IMR-90 (cell line): ENCODE measurements around the gene PRR12. TPM values are rescaled to one million over a fixed set of nuclear protein-coding genes. Genes with fewer than 3 reads are reported as not detected.
A peak's percentile ranks its signal among the peaks of the same experiment; 100 is the strongest.

Source experiments
- ATAC-seq: fragments of 200-7000 bp; cut with Tn5 transposase; 2 replicates; pipeline ENCODE4 v1.9.1; 2020; ENCODE audit warnings: low read depth, mild to moderate bottlenecking, moderate library complexity
- BruUV-seq: library from RNA; stranded (reverse); fragments of 400-500 nt; replicated peaks from 2 replicates; lab custom pipeline; 2021; lab: Mats Ljungman, UMichigan
- CTCF ChIA-PET: fragments of 300-600 bp; formaldehyde crosslinking; extraction: SDS; loops from one replicate; lab custom pipeline; 2021; ENCODE audit warnings: antibody characterized with exemption; lab: Yijun Ruan, JAX
- POLR2A ChIA-PET: fragments of 300-600 bp; sonication (Branson Sonifier 250); formaldehyde crosslinking; loops from one replicate; lab custom pipeline; 2022; ENCODE audit warnings: antibody characterized with exemption; ENCODE audit not compliant: unreplicated experiment; lab: Charles Lee
- DNase-seq: peaks from one replicate; pipeline ENCODE4 v3.0.0; 2013
- H2AFZ ChIP-seq: replicated peaks from 2 replicates; pipeline ENCODE3; 2013; ENCODE audit warnings: low read length, mild to moderate bottlenecking; ENCODE audit not compliant: poor library complexity
- H2AK5ac ChIP-seq: 2 replicates; pipeline ENCODE4 v1.6.1; 2013; ENCODE audit warnings: low read depth, low read length, inconsistent platforms
- H2AK9ac ChIP-seq: replicated peaks from 2 replicates; pipeline ENCODE3; 2013; ENCODE audit warnings: mild to moderate bottlenecking, low read depth, low read length, moderate library complexity; ENCODE audit not compliant: poor library complexity
- H2BK120ac ChIP-seq: 2 replicates; pipeline ENCODE4 v1.6.1; 2013; ENCODE audit warnings: low read depth, low read length, inconsistent platforms
- H2BK15ac ChIP-seq: 3 replicates; pipeline ENCODE4 v1.6.1; 2013; ENCODE audit warnings: low read depth, low read length, inconsistent platforms
- H2BK20ac ChIP-seq: 2 replicates; pipeline ENCODE4 v1.6.1; 2013; ENCODE audit warnings: low read depth, mild to moderate bottlenecking, inconsistent platforms, low read length, moderate library complexity
- H2BK5ac ChIP-seq: 2 replicates; pipeline ENCODE4 v1.6.1; 2013; ENCODE audit warnings: mild to moderate bottlenecking, low read depth, low read length, inconsistent platforms; ENCODE audit not compliant: poor library complexity, severe bottlenecking
- H3K14ac ChIP-seq: replicated peaks from 2 replicates; pipeline ENCODE4 v1.6.1; 2013; ENCODE audit warnings: low read depth, low read length, inconsistent platforms
- H3K18ac ChIP-seq: 2 replicates; pipeline ENCODE4 v1.6.1; 2013; ENCODE audit warnings: low read depth, low read length, control low read depth
- H3K23ac ChIP-seq: 2 replicates; pipeline ENCODE4 v1.6.1; 2013; ENCODE audit warnings: low read depth, low read length, inconsistent platforms
- H3K27ac ChIP-seq: 2 replicates; pipeline ENCODE4 v1.5.1; 2013; ENCODE audit warnings: mild to moderate bottlenecking, control low read depth, low read length; ENCODE audit not compliant: insufficient read depth
- H3K27me3 ChIP-seq: 2 replicates; pipeline ENCODE4 v1.6.1; 2013; ENCODE audit warnings: low read length; ENCODE audit not compliant: control insufficient read depth, insufficient read depth
- H3K36me3 ChIP-seq: 2 replicates; pipeline ENCODE4 v1.6.1; 2013; ENCODE audit warnings: low read length, mixed read lengths; ENCODE audit not compliant: control insufficient read depth, insufficient read depth
- H3K4ac ChIP-seq: 2 replicates; pipeline ENCODE4 v1.6.1; 2013; ENCODE audit warnings: low read depth, low read length, inconsistent platforms
- H3K4me1 ChIP-seq: 2 replicates; pipeline ENCODE4 v1.6.1; 2013; ENCODE audit warnings: low read length, mixed read lengths; ENCODE audit not compliant: control insufficient read depth, insufficient read depth
- H3K4me2 ChIP-seq: 2 replicates; pipeline ENCODE4 v1.6.1; 2013; ENCODE audit warnings: low read depth, mild to moderate bottlenecking, control low read depth, low read length, moderate library complexity
- H3K4me3 ChIP-seq: 2 replicates; pipeline ENCODE4 v1.5.1; 2013; ENCODE audit warnings: low read depth, mild to moderate bottlenecking, control low read depth, low read length, moderate library complexity; ENCODE audit not compliant: insufficient read depth
- H3K56ac ChIP-seq: 2 replicates; pipeline ENCODE4 v1.6.1; 2013; ENCODE audit warnings: low read length, inconsistent platforms; ENCODE audit not compliant: insufficient read depth; ENCODE audit errors: extremely low read depth
- H3K79me1 ChIP-seq, 2 experiments: 2 replicates each; pipeline ENCODE4 v1.6.1; 2013; ENCODE audit warnings: low read length in 2 of 2, inconsistent platforms in 1 of 2, low read depth in 1 of 2
- H3K9ac ChIP-seq: 2 replicates; pipeline ENCODE4 v1.6.1; 2013; ENCODE audit warnings: low read depth, low read length, control low read depth
- H3K9me1 ChIP-seq: 2 replicates; pipeline ENCODE4 v1.6.1; 2013; ENCODE audit warnings: low read length, inconsistent platforms; ENCODE audit not compliant: insufficient read depth
- H3K9me3 ChIP-seq: 2 replicates; pipeline ENCODE4 v1.6.1; 2013; ENCODE audit warnings: low read length; ENCODE audit not compliant: control insufficient read depth, insufficient read depth
- H4K20me1 ChIP-seq: 2 replicates; pipeline ENCODE4 v1.6.1; 2013; ENCODE audit warnings: low read length, inconsistent platforms; ENCODE audit not compliant: insufficient read depth
- H4K5ac ChIP-seq: 2 replicates; pipeline ENCODE4 v1.6.1; 2013; ENCODE audit warnings: mild to moderate bottlenecking, low read depth, low read length, control low read depth
- H4K8ac ChIP-seq, 2 experiments: 2 replicates each; pipeline ENCODE4 v1.6.1; 2013; ENCODE audit warnings: low read depth in 2 of 2, low read length in 2 of 2, control low read depth in 1 of 2, inconsistent platforms in 1 of 2
- H4K91ac ChIP-seq: 2 replicates; pipeline ENCODE4 v1.6.1; 2013; ENCODE audit warnings: low read depth, low read length, inconsistent platforms; ENCODE audit not compliant: insufficient read depth
- BHLHE40 ChIP-seq: fragments of 150-350 bp; IDR thresholded peaks from 2 replicates; pipeline ENCODE4 v1.6.1; 2016; ENCODE audit warnings: mild to moderate bottlenecking, low read depth, low read length
- CEBPB ChIP-seq: IDR thresholded peaks from 2 replicates; pipeline ENCODE4 v1.6.1; 2012; ENCODE audit warnings: low read depth, low read length, improper control_type of control experiment
- CHD1 ChIP-seq: IDR thresholded peaks from 2 replicates; pipeline ENCODE4 v1.6.1; 2012; ENCODE audit warnings: low read depth, low read length, improper control_type of control experiment
- CTCF ChIP-seq: conservative IDR thresholded peaks from 2 replicates; pipeline ENCODE4 v1.5.1; 2012; ENCODE audit warnings: mild to moderate bottlenecking, low read depth, low read length, improper control_type of control experiment
- ELK1 ChIP-seq: fragments of 150-350 bp; IDR thresholded peaks from 2 replicates; pipeline ENCODE4 v1.6.1; 2016; ENCODE audit warnings: low read depth, mild to moderate bottlenecking, low read length, moderate library complexity, borderline replicate concordance
- FOS ChIP-seq: fragments of 150-350 bp; IDR thresholded peaks from 2 replicates; pipeline ENCODE4 v1.6.1; 2016; ENCODE audit warnings: low read depth, low read length
- MAFK ChIP-seq: IDR thresholded peaks from 2 replicates; pipeline ENCODE4 v1.6.1; 2012; ENCODE audit warnings: low read depth, low read length, improper control_type of control experiment
- MAZ ChIP-seq: IDR thresholded peaks from 2 replicates; pipeline ENCODE4 v1.6.1; 2012; ENCODE audit warnings: low read depth, mild to moderate bottlenecking, low read length, improper control_type of control experiment, moderate library complexity, borderline replicate concordance
- MXI1 ChIP-seq: IDR thresholded peaks from 2 replicates; pipeline ENCODE4 v1.6.1; 2012; ENCODE audit warnings: low read depth, mild to moderate bottlenecking, low read length, moderate library complexity, borderline replicate concordance
- NFE2L2 ChIP-seq: fragments of 150-350 bp; IDR thresholded peaks from 2 replicates; pipeline ENCODE4 v1.6.1; 2016; ENCODE audit warnings: low read depth, mild to moderate bottlenecking, low read length
- POLR2A ChIP-seq: IDR thresholded peaks from 2 replicates; pipeline ENCODE4 v1.6.1; 2012; ENCODE audit warnings: mild to moderate bottlenecking, low read depth, low read length
- RAD21 ChIP-seq: IDR thresholded peaks from 2 replicates; pipeline ENCODE4 v1.6.1; 2012; ENCODE audit warnings: low read length, improper control_type of control experiment
- RCOR1 ChIP-seq: IDR thresholded peaks from 2 replicates; pipeline ENCODE4 v1.6.1; 2012; ENCODE audit warnings: mild to moderate bottlenecking, low read length, improper control_type of control experiment; ENCODE audit not compliant: insufficient replicate concordance
- RFX5 ChIP-seq: IDR thresholded peaks from 2 replicates; pipeline ENCODE4 v1.8.0; 2012; ENCODE audit warnings: low read depth, mild to moderate bottlenecking, low read length, moderate library complexity
- SMC3 ChIP-seq: fragments of 150-350 bp; IDR thresholded peaks from 2 replicates; pipeline ENCODE4 v1.6.1; 2016; ENCODE audit warnings: low read depth, mild to moderate bottlenecking, antibody characterized with exemption, low read length, moderate library complexity
- USF2 ChIP-seq: fragments of 150-350 bp; IDR thresholded peaks from 2 replicates; pipeline ENCODE4 v1.6.1; 2017; ENCODE audit warnings: mild to moderate bottlenecking, antibody characterized with exemption, low read length, low read depth
- WGBS, 2 experiments: methylation state at CpG; one replicate each; pipeline versions ENCODE4 v1.1.5 to v1.1.7; 2013; ENCODE audit warnings: missing lambda C conversion rate in 2 of 2; ENCODE audit not compliant: insufficient read length in 1 of 2; ENCODE audit errors: extremely low coverage in 2 of 2; 5-methylcytosine and 5-hydroxymethylcytosine counted together
- dilution Hi-C: fragments of 300-500 bp; cut with HindIII; formaldehyde crosslinking; loops from one replicate; pipeline ENCODE4 v1.14.3; 2018; ENCODE audit warnings: low sequenced_read_pairs; ENCODE audit not compliant: unreplicated experiment
- in situ Hi-C: fragments of 300-500 bp; cut with MboI; formaldehyde crosslinking; loops from 3 replicates; pipeline ENCODE4 v1.14.3; 2019; ENCODE audit warnings: low sequenced_read_pairs, inconsistent platforms, mixed read lengths
- intact Hi-C: fragments of 100-400 bp; cut with micrococcal nuclease; formaldehyde crosslinking; loops from 2 replicates; pipeline ENCODE4 v1.10.0; 2022
- polyA plus RNA-seq, 3 experiments: library from polyadenylated mRNA; depleted of rRNA; stranded (reverse); fragments of >200 nt; gene quantifications; 2 replicates each; pipeline ENCODE4 v1.2.3, GENCODE V29; 2012; ENCODE audit warnings: low replicate concordance in 1 of 3
- total RNA-seq: library from RNA; depleted of rRNA; stranded (reverse); fragments of >200 nt; gene quantifications from 2 replicates; pipeline ENCODE4 v1.2.3, GENCODE V29; 2012

Gene PRR12
- total and polyA plus RNA-seq, 2 of the 4 experiments (the other 2 are of a cell fraction), result 0.36 to 4.1 TPM

- H2BK120ac ChIP-seq, result no peak overlapping the region
- H3K36me3 ChIP-seq, result no peaks in the 10 kb centered on the region
- no peak overlapping the region for H2AK9ac ChIP-seq
- no peak for ATAC-seq
- no peak overlapping the region for H3K27ac ChIP-seq
- H3K9me1 ChIP-seq, result no peaks in the 10 kb centered on the region
- POLR2A ChIA-PET, result no interaction called here
- no peak overlapping the region for H3K4me3 ChIP-seq
- H3K4ac ChIP-seq, result no peak overlapping the region
- H3K9ac ChIP-seq, result no peak overlapping the region
- no peaks in the 10 kb centered on the region for H3K9me3 ChIP-seq
- H2AFZ ChIP-seq, result peak overlapping the region; percentile 51
- no peak overlapping the region for H2BK15ac ChIP-seq
- intact Hi-C loops, result no loop called here
- H3K14ac ChIP-seq, result no peak overlapping the region
- H3K18ac ChIP-seq, result no peak overlapping the region
- H2AK5ac ChIP-seq, result no peak overlapping the region
- no peak overlapping the region for H2BK20ac ChIP-seq
- no peak overlapping the region for H4K91ac ChIP-seq
- in situ Hi-C loops, result no loop called here
- H3K4me1 ChIP-seq, result no peaks in the 10 kb centered on the region
- TF ChIP-seq SMC3 (no peak), BHLHE40 (no peak), CTCF (no peak), MXI1 (no peak), POLR2A (no peak), CEBPB (no peak), CHD1 (no peak), MAFK (no peak), RFX5 (no peak), RAD21 (no peak), NFE2L2 (no peak), ELK1 (no peak), FOS (no peak), RCOR1 (no peak), MAZ (no peak), USF2 (no peak)
- H3K56ac ChIP-seq, result no peak overlapping the region
- H3K27me3 ChIP-seq, result no peaks in the 10 kb centered on the region
- DNase-seq, result no peak
- 31% methylated on average over 3 of the region's 8 CpGs; no CpG with 5 or more reads in 1 of the 2 experiments for WGBS, 2 experiments
- CTCF ChIA-PET, result no interaction called here
- no peak overlapping the region for H4K8ac ChIP-seq
- BruUV-seq, result no TSS peak
- no peak overlapping the region for H4K5ac ChIP-seq
- peaks cover 0 to 3% of the 10 kb centered on the region in 2 experiments; a peak in 3 of 4 replicates for H3K79me1 ChIP-seq
- H2BK5ac ChIP-seq, result no peak overlapping the region
- dilution Hi-C loops, result no loop called here
- no peak overlapping the region for H3K4me2 ChIP-seq
- H4K20me1 ChIP-seq, result peaks cover under 1% of the 10 kb centered on the region; the same call in 1 of the 2 replicates
- no peak overlapping the region for H3K23ac ChIP-seq
Measured at GRCh38 chr19:49585023-49585422, 6.0 kb upstream of the PRR12 start.
